ENCODE data around the gene SLAMF1.

SLAMF1 gene

DNA sequence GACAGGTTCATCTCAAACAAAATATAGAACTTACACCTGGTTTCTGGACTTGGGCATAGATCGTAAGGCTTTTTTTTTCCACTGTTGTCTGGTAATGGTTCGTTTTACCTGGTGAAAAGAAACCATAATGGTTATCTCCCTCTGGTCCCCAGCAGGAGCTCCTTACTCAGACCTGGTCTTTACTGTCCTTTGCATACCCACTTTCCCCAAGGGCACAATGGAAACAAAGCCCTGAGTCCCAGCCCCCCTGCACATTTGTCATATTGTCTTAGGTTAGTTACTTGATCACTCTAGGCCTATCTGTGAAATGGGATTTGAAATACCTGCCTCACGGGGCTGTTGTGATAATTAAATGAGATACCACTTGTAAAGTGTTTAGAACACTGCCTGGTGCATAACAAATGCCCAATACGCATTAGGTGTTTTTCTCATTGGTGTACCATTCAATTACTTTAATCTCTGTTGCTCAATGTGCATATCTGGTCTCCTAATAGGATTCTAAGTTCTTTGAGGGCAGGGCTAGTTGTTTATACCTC is 27.0 kb downstream of the SLAMF1 start:
- TF ChIP-seq, protein P1, sequence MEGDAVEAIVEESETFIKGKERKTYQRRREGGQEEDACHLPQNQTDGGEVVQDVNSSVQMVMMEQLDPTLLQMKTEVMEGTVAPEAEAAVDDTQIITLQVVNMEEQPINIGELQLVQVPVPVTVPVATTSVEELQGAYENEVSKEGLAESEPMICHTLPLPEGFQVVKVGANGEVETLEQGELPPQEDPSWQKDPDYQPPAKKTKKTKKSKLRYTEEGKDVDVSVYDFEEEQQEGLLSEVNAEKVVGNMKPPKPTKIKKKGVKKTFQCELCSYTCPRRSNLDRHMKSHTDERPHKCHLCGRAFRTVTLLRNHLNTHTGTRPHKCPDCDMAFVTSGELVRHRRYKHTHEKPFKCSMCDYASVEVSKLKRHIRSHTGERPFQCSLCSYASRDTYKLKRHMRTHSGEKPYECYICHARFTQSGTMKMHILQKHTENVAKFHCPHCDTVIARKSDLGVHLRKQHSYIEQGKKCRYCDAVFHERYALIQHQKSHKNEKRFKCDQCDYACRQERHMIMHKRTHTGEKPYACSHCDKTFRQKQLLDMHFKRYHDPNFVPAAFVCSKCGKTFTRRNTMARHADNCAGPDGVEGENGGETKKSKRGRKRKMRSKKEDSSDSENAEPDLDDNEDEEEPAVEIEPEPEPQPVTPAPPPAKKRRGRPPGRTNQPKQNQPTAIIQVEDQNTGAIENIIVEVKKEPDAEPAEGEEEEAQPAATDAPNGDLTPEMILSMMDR (conservative IDR thresholded peaks at IDR 0.05; ENCODE audit: low read depth, low read length) = no peak
- no peak overlapping the region for H3K4me3 ChIP-seq (ENCODE audit: low read depth, low read length)
- no peak for DNase-seq (ENCODE audit: low read depth)

DNA sequence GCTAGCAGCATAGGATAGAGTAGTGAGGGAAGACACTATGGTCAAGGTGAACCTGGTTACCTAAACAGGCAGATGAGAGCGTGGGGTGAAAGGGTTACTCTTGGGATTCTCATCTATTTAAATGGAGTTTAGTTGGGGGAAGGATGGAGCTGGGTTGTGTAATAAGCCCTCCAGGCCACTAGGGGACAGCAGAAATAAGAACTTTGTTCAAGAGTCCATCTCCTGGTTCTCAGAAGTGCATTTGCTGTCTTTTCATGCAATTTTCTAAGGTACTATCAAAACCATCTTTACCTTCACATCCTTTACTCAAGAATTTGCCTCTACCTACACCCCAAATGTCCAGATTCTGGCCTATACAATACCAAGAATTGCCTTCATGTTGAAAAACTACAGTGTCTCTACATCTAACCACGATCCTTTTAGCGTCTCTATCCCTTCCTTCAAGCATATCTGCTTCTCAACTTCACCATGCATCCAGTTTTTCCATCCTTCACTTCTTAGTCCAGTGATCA is 28.0 kb downstream of the SLAMF1 start:
- DNase-seq (ENCODE audit: low read depth) = no peak
- TF ChIP-seq, protein P1 (conservative IDR thresholded peaks at IDR 0.05; ENCODE audit: low read depth, low read length) = peak; percentile 48
- no peak overlapping the region for H3K4me3 ChIP-seq (ENCODE audit: low read depth, low read length)

DNA sequence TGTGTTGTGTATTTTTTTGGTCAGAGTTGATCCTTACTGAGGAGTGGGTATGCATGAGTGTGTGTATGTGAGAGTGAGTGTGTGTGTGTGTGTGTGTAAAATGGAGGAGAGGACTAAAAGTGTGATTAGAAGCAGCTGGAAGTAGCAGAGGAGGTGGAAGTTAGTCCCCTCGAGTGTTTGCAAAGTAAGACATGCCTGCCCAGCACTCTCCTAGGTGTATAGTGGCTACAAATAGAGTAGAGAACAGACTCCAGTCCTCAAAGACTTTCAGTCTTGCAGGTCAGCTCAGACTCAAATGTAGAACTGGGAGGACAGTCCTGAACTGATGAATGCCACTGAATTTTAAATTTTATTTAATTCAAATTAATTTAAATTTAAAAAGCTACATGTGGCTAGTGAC is 28.5 kb downstream of the SLAMF1 start:
- no peak for DNase-seq (ENCODE audit: low read depth)
- TF ChIP-seq, protein P1 (conservative IDR thresholded peaks at IDR 0.05; ENCODE audit: low read depth, low read length) = no peak
- H3K4me3 ChIP-seq (ENCODE audit: low read depth, low read length) = no peak overlapping the region

DNA sequence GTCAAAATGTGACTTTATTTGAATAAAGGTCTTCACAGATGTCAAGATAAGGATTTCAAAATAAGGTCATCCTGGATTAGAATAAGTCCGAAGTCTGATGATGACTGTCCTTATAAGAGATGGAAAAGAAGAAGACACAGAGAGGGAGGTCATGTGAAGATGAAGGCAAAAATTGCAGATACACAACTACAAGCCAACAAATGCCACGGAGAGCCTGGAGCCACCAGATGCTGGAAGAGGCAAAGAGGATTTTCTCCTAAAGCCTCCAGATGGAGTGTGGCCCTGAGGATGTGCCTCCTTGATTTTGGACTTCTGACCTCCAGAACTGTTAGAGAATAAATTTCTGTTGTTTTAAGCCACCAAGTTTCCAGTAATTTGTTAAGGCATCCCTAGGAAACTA is 31.2 kb downstream of the SLAMF1 start:
- no peak overlapping the region for H3K4me3 ChIP-seq (ENCODE audit: low read depth, low read length)
- DNase-seq (ENCODE audit: low read depth) = no peak
- TF ChIP-seq, protein P1 (conservative IDR thresholded peaks at IDR 0.05; ENCODE audit: low read depth, low read length) = no peak

DNA sequence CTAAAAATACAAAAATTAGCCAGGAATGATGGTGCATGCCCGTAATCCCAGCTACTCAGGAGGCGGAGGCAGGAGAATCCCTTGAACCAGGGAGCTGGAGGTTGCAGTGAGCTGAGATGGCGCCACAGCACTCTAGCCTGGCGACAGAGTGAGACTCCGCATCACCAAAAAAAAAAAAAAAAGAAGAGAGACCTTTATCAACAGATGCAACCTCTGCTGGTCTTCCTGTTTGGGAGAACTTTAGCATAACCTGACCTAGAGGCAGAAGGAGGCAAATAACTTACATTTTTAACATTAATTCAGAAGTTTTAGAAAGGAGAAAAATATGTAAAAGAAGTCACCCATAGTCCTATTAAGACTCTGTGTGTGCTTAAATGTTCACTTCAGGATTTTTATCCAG is 32.4 kb downstream of the SLAMF1 start:
- DNase-seq (ENCODE audit: low read depth) = no peak
- TF ChIP-seq, protein P1 (conservative IDR thresholded peaks at IDR 0.05; ENCODE audit: low read depth, low read length) = no peak
- H3K4me3 ChIP-seq (ENCODE audit: low read depth, low read length) = no peak overlapping the region

DNA sequence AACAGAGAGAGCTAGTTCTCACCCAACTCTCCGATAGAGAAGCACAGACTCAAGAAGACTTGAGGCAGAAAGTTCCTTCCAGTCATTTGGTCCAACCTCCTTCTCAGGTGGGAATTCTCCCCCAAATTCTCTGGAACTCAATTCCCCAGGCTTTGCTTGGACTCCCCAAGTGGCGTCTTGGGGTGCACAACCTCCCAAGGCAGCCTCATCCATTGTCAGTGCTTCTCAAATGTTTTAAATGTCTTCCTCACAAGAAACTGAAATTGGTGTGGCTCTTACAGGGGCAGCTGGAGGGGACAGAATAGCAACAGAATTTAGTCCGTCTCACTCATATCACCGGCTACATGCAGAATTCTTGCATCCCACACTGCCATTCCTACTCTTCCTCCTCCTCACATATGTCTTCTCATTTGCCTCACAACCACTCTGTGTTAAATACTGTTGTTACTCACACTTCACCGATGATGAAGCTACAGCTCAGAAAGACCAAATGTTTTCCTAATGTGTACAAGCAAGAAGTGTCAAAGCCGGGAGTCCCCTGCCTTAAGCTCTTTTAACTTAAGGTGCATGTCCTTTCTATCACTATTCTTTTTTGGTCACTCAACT is 34.1 kb downstream of the SLAMF1 start:
- H3K4me3 ChIP-seq (ENCODE audit: low read depth, low read length) = no peak overlapping the region
- TF ChIP-seq, protein P1 (conservative IDR thresholded peaks at IDR 0.05; ENCODE audit: low read depth, low read length) = no peak
- DNase-seq (ENCODE audit: low read depth) = no peak

Data from choroid plexus epithelial cell (primary cell).